Activated CD4-positive, alpha-beta T cell treated with anti-CD3 and anti-CD28 coated beads for 36 hours (primary cell): ENCODE measurements around the gene DKC1. TPM values are rescaled to one million over a fixed set of nuclear protein-coding genes. Genes with fewer than 3 reads are reported as not detected.
"Not testable (repeated sequence)": the region's sequence is repeated elsewhere in the genome, so short reads cannot be mapped to it uniquely, and the experiment has no call there.

Experiments
- ATAC-seq: fragments of 200-7000 bp; cut with Tn5 transposase; one replicate; pipeline ENCODE4 v1.10.0; 2021; ENCODE audit warnings: mild to moderate bottlenecking, moderate library complexity
- CTCF ChIA-PET: fragments of 350-600 bp; sonication (Branson Sonifier 250); formaldehyde crosslinking; loops from one replicate; lab custom pipeline; 2021; ENCODE audit warnings: antibody characterized with exemption; lab: Charles Lee
- POLR2A ChIA-PET: fragments of 350-600 bp; sonication (Branson Sonifier 250); formaldehyde crosslinking; loops from one replicate; lab custom pipeline; 2021; ENCODE audit warnings: antibody characterized with exemption, inconsistent platforms; lab: Charles Lee
- DNase-seq: peaks from one replicate; pipeline ENCODE4 v3.0.0-alpha.2; 2020
- H3K27ac Mint-ChIP-seq: one replicate; pipeline ENCODE4 v1.8.0; 2021; ENCODE audit warnings: mixed read lengths
- H3K27me3 Mint-ChIP-seq: one replicate; pipeline ENCODE4 v1.8.0; 2021; ENCODE audit warnings: mixed read lengths
- H3K36me3 Mint-ChIP-seq: one replicate; pipeline ENCODE4 v1.8.0; 2021; ENCODE audit warnings: low read depth, mixed read lengths
- H3K4me1 Mint-ChIP-seq: one replicate; pipeline ENCODE4 v1.8.0; 2021; ENCODE audit warnings: mixed read lengths
- H3K4me3 Mint-ChIP-seq: one replicate; pipeline ENCODE4 v1.8.0; 2021; ENCODE audit warnings: mild to moderate bottlenecking, moderate library complexity, mixed read lengths
- H3K9me3 Mint-ChIP-seq: one replicate; pipeline ENCODE4 v1.8.0; 2021; ENCODE audit warnings: low read depth, mixed read lengths
- intact Hi-C, 2 experiments: fragments of 100-400 bp; cut with DNase I in 1 of 2; cut with micrococcal nuclease in 1 of 2; formaldehyde crosslinking; loops; one replicate each; pipeline versions ENCODE4 v1.14.2 to v1.15.1; 2022 to 2024; cut with DNase I, micrococcal nuclease
- total RNA-seq, 2 experiments: library from RNA; stranded (reverse); gene quantifications; one replicate each; pipeline ENCODE4 v1.2.3, GENCODE V29; 2021

DKC1 gene
- total RNA-seq, 2 experiments from 2014 or later = 126 to 130 TPM

- no peaks in the 10 kb centered on the region for H3K9me3 Mint-ChIP-seq
- H3K4me1 Mint-ChIP-seq = no peaks in the 10 kb centered on the region
- no peak for DNase-seq
- intact Hi-C loops = no loop called here
- H3K4me3 Mint-ChIP-seq = no peak overlapping the region
- POLR2A ChIA-PET = no interaction called here
- no peak for ATAC-seq
- CTCF ChIA-PET = interaction anchor here (0.6 to 1.9 kb wide), 3 partner anchors 17 to 73 kb away, joined by 3 to 8 read pairs (median 3); no protein-coding TSS in a partner anchor
- no peaks in the 10 kb centered on the region for H3K36me3 Mint-ChIP-seq
- H3K27me3 Mint-ChIP-seq = no peaks in the 10 kb centered on the region
- no peak overlapping the region for H3K27ac Mint-ChIP-seq
These were observed 58.9 kb downstream of the DKC1 start for GRCh38 chrX:154821523-154821922.

GRCh38 chrX:154822029-154822428 lies 59.4 kb downstream of the DKC1 start:
- Mint-ChIP-seq H3K36me3 (no peaks in the 10 kb centered on the region), H3K4me1 (no peaks in the 10 kb centered on the region), H3K4me3 (no peak overlapping the region), H3K27ac (no peak overlapping the region), H3K27me3 (no peaks in the 10 kb centered on the region), H3K9me3 (no peaks in the 10 kb centered on the region)
- intact Hi-C loops = no loop called here
- CTCF ChIA-PET = interaction anchor here (1.9 kb wide), 1 partner anchor 74 kb away, joined by 8 read pairs; no protein-coding TSS in a partner anchor
- POLR2A ChIA-PET = no interaction called here
- DNase-seq = no peak
- no peak for ATAC-seq

GRCh38 chrX:154824638-154825037 lies 62.0 kb downstream of the DKC1 start:
- CTCF ChIA-PET = interaction anchor here (0.7 kb wide), 1 partner anchor 16 kb away, joined by 3 read pairs; no protein-coding TSS in a partner anchor
- no peak overlapping the region for H3K27ac Mint-ChIP-seq

GRCh38 chrX:154825586-154825985 lies 62.9 kb downstream of the DKC1 start:
- POLR2A ChIA-PET, CTCF ChIA-PET, H3K9me3 Mint-ChIP-seq, H3K27ac Mint-ChIP-seq, H3K36me3 Mint-ChIP-seq, H3K4me3 Mint-ChIP-seq, DNase-seq, H3K27me3 Mint-ChIP-seq, ATAC-seq: not testable (repeated sequence)
- intact Hi-C loops = loop anchor here in 1 of 2 experiments (5.0 kb wide), 1 partner anchor 43 kb away; no protein-coding TSS in a partner anchor
- peaks cover 14% of the 10 kb centered on the region for H3K4me1 Mint-ChIP-seq

More at GRCh38 chrX:154824638-154825037, 62.0 kb downstream of the DKC1 start:
- ATAC-seq = no peak
- intact Hi-C loops = loop anchor here in 1 of 2 experiments (5.0 kb wide), 1 partner anchor 42 kb away; no protein-coding TSS in a partner anchor
- H3K27me3 Mint-ChIP-seq = no peaks in the 10 kb centered on the region
- peaks cover 14% of the 10 kb centered on the region for H3K4me1 Mint-ChIP-seq
- POLR2A ChIA-PET = no interaction called here
- no peaks in the 10 kb centered on the region for H3K9me3 Mint-ChIP-seq
- H3K4me3 Mint-ChIP-seq = no peak overlapping the region
- no peaks in the 10 kb centered on the region for H3K36me3 Mint-ChIP-seq
- DNase-seq = no peak

Other genes starting within 250 kb of the DKC1 start
- 10 to 100 TPM; 27.6 to 30.5 TPM for gene FAM3A, start 246.6 kb upstream of the DKC1 start, total RNA-seq
- 10 to 100 TPM; 63.1 to 72.5 TPM for gene G6PD, start 216.0 kb upstream of the DKC1 start, total RNA-seq
- 10 to 100 TPM; 32.7 to 33.0 TPM for gene IKBKG, start 215.2 kb upstream of the DKC1 start, total RNA-seq
- not detected for gene CTAG1A, start 177.7 kb upstream of the DKC1 start, total RNA-seq
- gene CTAG1B, start 143.6 kb upstream of the DKC1 start, total RNA-seq = not detected
- not detected for gene CTAG2, start 109.3 kb upstream of the DKC1 start, total RNA-seq
- 1 to 10 TPM; 2.1 to 2.9 TPM for gene GAB3, start 11.8 kb upstream of the DKC1 start, total RNA-seq
- gene MPP1, start 42.6 kb downstream of the DKC1 start, total RNA-seq = 10 to 100 TPM; 24.1 to 27.6 TPM
- gene SMIM9, start 71.8 kb downstream of the DKC1 start, total RNA-seq = not detected
- gene F8A1, start 123.5 kb downstream of the DKC1 start, total RNA-seq = 10 to 100 TPM in 1 of 2 experiments, 1 to 10 TPM in 1; 7.9 to 11.5 TPM